ENCODE measurements around the gene NATD1. TPM values are rescaled to one million over a fixed set of nuclear protein-coding genes. Genes with fewer than 3 reads are reported as not detected.

NATD1 gene
- total RNA-seq, 1 experiment from 2014 or later = 7.3 TPM

DNA sequence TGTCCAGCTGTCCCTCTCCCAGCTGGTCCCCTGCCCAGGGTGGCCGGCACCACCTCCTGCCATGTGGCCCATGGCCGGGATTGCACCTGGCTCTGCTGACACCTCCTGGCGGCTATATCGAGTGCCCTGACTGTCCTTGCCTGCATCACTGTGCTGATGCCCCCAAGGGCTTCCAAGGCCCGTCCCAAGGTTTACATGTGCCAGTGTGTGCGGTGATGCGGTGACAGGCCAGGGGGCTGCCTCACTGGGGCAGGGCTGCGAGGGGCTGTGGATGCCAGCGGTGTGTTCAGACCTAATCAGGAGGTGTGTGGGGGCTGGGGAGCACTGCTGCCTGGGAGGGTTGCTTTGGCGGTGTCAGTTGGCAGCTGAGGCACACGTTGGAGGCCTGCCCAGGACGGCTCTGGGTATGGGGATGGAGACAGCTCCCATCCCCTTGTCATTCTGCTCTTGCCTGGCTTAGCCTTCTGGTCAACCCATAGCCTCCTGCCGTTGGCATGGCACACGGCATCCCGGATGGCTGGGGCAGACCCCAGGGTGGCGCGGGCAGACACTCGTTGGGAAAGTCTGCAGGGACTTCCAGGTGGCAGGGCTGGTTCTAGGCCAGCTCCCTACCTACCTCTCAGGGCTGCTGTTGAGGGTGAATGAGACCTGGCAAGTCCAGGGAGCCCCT, 36.8 kb upstream of the NATD1 start:
- Histone ChIP-seq H2BK15ac (ENCODE audit: low read depth, low read length) (no peak overlapping the region), H3K56ac (ENCODE audit: insufficient read length, low read depth, low read length) (no peak overlapping the region), H3K4me1 (ENCODE audit: insufficient read depth, low read length) (no peaks in the 10 kb centered on the region), H3K4ac (ENCODE audit: low read depth, low read length) (no peak overlapping the region), H3K18ac (ENCODE audit: insufficient read length, low read depth, low read length) (no peak overlapping the region), H3K4me2 (ENCODE audit: insufficient read depth, insufficient read length, low read length) (no peak overlapping the region), H3K27me3 (ENCODE audit: insufficient read depth, low read length) (no peaks in the 10 kb centered on the region), H4K91ac (ENCODE audit: insufficient read length, low read depth, low read length) (no peak overlapping the region), H2BK5ac (ENCODE audit: insufficient read length, low read length) (no peak overlapping the region), H3K14ac (ENCODE audit: insufficient read depth, low read length) (no peak overlapping the region), H2BK12ac (ENCODE audit: insufficient read length, low read depth, low read length) (no peak overlapping the region), H3K79me2 (ENCODE audit: insufficient read depth, low read length) (peaks cover 2% of the 10 kb centered on the region; the same call in 1 of the 2 replicates), H3K79me1 (ENCODE audit: insufficient read depth, low read depth, low read length, poor library complexity, severe bottlenecking) (no peaks in the 10 kb centered on the region), H3K9ac (ENCODE audit: extremely low read depth, insufficient read length, low read length) (no peak overlapping the region), H2AK5ac (ENCODE audit: insufficient read length, low read length) (no peak overlapping the region), H2AFZ (ENCODE audit: low read length) (no peak overlapping the region), H3K23ac (ENCODE audit: insufficient read length, low read depth, low read length) (no peak overlapping the region), H3K27ac (ENCODE audit: insufficient read length, low read depth, low read length) (no peak overlapping the region), H2BK20ac (ENCODE audit: low read depth, low read length, poor library complexity, severe bottlenecking) (no peak overlapping the region), H3K23me2 (ENCODE audit: insufficient read length, low read depth, low read length, poor library complexity, severe bottlenecking) (peaks cover 6% of the 10 kb centered on the region), H3T11ph (ENCODE audit: low read length) (no peak overlapping the region), H4K8ac (replicated peaks; ENCODE audit: insufficient read length, low read depth, low read length) (no peak overlapping the region), H4K5ac (ENCODE audit: insufficient read length, low read depth, low read length) (no peak overlapping the region), H3K9me3 (ENCODE audit: control insufficient read depth, low read depth, low read length) (peaks cover 21% of the 10 kb centered on the region), H4K20me1 (ENCODE audit: control insufficient read depth, insufficient read depth, insufficient read length) (no peaks in the 10 kb centered on the region), H2BK120ac (ENCODE audit: low read depth, low read length, poor library complexity, severe bottlenecking) (no peak overlapping the region)
- no CpG with 5 or more reads among the region's 18 CpGs for WGBS (ENCODE audit: extremely low coverage, insufficient read length, low lambda C conversion rate)
- Mint-ChIP-seq H3K36me3 (ENCODE audit: insufficient read depth in 1 of 3, low read depth in 3 of 3) (peaks cover 0 to 14% (median 8%) of the 10 kb centered on the region in 3 experiments; a peak in 5 of 7 replicates), H3K4me1 (peaks cover 20 to 21% of the 10 kb centered on the region in 2 experiments), H3K27me3 (ENCODE audit: low read depth) (peaks cover 6% of the 10 kb centered on the region), H3K9me3 (peaks cover 33 to 39% of the 10 kb centered on the region in 2 experiments), H3K27ac (peak overlapping the region in 1 of 3 experiments; percentile 77; a peak in 1 of 7 replicates), H3K4me3 (no peak overlapping the region)
- no peak for DNase-seq
- TF ChIP-seq, protein P1, sequence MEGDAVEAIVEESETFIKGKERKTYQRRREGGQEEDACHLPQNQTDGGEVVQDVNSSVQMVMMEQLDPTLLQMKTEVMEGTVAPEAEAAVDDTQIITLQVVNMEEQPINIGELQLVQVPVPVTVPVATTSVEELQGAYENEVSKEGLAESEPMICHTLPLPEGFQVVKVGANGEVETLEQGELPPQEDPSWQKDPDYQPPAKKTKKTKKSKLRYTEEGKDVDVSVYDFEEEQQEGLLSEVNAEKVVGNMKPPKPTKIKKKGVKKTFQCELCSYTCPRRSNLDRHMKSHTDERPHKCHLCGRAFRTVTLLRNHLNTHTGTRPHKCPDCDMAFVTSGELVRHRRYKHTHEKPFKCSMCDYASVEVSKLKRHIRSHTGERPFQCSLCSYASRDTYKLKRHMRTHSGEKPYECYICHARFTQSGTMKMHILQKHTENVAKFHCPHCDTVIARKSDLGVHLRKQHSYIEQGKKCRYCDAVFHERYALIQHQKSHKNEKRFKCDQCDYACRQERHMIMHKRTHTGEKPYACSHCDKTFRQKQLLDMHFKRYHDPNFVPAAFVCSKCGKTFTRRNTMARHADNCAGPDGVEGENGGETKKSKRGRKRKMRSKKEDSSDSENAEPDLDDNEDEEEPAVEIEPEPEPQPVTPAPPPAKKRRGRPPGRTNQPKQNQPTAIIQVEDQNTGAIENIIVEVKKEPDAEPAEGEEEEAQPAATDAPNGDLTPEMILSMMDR (conservative IDR thresholded peaks at IDR 0.05) = peak; percentile 13; the same call in 1 of the 3 replicates
